NCI-H1048 (cell line): ENCODE results near the gene FBXO47.

ENCODE experiments used
- DNase-seq: peaks from one replicate; lab custom pipeline; 2025; lab: John Stamatoyannopoulos, UW

The FBXO47 gene

GRCh38 chr17:38904892-38905291 is 62.3 kb downstream of the FBXO47 start:
- no peak for DNase-seq

DNA sequence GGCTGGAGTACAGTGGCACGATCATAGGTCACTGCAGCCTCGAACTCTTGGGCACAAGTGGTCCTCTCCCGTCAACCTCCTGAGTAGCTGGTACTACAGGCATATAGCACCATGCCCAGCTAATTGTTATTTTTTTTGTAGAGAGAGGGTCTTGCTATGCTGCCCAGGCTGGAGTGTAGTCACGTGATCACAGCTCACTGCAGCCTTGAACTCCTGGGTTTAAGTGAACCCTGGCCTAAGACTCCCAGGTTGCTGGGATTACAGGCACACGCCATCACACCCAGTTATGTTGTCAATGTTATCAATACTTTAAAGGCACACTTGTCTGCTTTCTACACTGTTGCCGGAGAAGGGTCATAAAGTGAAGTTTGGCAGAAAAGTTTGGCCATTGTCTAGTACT is 63.8 kb downstream of the FBXO47 start:
- DNase-seq: no peak

DNA sequence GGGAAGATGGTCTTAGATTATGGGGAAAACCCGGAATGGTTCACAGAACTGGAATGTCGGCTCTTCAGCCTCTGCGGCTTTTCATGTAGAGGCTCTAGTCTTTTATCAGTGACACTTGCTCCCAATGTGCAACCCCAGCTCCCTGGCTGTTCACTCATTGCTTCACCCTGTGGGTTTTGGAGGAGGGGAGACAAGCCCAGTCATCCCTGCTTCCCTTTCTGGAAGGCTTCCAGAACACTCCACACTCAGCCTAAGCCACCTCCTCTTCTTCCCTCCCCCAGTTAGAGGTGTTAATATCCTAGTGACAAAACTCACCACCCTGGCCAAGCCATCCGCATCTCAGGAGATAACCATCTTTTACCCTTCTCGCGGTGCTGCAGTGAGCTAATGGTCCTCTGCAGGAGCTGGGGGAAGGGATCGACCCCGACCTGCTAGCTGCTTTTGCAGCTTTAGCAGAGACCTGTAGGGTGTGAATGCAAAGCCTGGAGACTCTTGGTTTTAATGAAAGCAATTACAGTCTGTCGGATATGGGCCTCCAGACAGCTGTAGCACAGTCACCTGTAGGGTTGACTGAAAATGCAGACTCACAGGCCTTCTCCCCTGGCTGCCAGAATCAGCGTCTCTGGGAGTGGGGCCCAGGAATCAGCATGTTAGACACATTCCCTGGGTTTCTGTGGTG is 66.1 kb downstream of the FBXO47 start:
- no peak for DNase-seq

GRCh38 chr17:38899421-38899820 is 67.8 kb downstream of the FBXO47 start:
- DNase-seq: no peak

- no peak for DNase-seq
Measured at GRCh38 chr17:38898812-38899348, 68.3 kb downstream of the FBXO47 start.

DNA sequence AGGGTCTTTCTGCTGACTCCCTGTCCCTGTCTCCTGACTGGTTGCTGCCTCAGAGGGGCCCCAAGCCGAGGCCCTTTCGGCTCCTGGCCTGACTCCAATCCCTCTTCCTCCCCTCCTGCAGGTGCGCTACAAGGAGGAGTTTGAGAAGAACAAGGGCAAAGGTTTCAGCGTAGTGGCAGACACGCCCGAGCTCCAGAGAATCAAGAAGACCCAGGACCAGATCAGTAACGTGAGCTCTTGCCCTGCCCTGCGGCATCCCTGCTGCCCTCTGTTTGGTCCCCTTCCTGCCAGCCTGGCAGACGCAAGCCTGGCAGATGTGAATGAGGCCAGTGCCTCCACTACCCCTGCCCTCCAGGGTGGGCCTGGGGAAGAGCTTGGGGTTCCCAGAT is 68.9 kb downstream of the FBXO47 start:
- DNase-seq: no peak

DNA sequence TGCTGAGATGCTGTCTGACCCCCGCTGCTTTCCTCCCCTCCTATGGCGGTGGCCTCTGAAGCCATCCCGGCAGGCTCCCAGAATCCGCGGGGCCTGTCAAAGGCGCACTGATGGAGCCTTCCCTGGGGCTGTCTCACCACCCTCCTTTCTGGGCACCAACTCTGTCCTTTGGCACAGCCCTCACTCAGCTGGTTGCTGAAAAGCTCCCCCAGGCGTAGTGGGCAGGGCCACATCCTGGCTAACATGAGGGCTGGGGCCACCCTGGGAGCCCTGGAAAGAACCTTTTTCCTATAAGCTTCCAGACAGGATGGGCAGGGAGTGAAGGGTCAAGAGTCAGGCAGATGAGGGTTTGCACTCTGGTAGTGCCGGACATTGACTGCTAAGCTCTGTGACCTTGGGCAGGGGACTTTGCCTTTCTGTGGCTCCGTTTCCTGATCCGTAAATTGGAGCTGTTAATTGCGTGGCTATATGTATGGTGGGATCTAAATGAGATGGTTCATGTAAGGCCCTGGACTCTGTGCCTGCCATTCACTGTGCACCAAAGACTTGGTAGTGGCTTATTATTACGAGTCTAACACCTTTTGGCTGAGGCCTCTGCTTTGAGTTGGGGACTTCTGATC is 69.4 kb downstream of the FBXO47 start:
- DNase-seq: no peak

DNA sequence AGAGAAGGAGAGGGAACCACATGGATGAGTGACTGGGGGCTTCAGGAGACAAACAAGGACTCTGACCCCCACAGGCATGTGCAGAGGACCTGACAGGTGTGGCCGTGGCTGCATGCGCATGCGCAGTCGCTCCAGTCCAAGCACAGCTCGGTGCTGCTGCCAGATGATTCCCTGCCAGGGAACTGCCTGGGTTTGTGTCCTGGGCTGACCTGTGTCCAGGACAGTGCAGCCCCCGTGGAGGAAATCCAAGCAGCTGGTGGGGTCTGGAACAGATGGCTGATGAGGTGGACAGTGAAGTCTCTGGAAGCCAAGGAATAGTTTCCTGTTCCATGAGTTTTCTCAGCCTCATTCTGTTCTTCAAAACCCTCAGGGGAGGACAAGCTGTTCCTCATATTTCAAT is 70.0 kb downstream of the FBXO47 start:
- no peak for DNase-seq

- no peak for DNase-seq
Measured at GRCh38 chr17:38896346-38896954, 70.8 kb downstream of the FBXO47 start.

DNA sequence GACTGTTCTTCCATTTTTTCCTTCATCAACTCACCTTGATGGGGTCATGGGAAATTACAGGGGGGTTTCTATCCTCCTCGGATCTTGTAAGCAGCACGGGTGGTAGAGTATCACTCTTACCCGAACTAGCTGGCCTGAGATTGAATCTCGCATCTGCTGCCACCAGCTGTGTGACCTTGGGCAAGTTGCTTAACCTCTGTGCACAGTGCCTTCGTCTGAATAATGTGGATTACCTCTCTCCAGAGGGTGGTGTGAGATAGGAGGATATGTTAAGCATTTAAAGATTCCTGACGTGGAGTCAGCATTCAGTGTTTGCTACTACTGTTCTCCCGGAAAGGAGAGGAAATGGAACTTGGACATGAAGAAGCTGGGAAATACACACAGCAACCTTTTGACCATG is 72.9 kb downstream of the FBXO47 start:
- no peak for DNase-seq

GRCh38 chr17:38893607-38894006 is 73.6 kb downstream of the FBXO47 start:
- DNase-seq: no peak

GRCh38 chr17:38893113-38893512 is 74.1 kb downstream of the FBXO47 start:
- DNase-seq: no peak

- no peak for DNase-seq
Measured at GRCh38 chr17:38892620-38893019, 74.6 kb downstream of the FBXO47 start.

- DNase-seq: no peak
Measured at GRCh38 chr17:38892083-38892482, 75.1 kb downstream of the FBXO47 start.

DNA sequence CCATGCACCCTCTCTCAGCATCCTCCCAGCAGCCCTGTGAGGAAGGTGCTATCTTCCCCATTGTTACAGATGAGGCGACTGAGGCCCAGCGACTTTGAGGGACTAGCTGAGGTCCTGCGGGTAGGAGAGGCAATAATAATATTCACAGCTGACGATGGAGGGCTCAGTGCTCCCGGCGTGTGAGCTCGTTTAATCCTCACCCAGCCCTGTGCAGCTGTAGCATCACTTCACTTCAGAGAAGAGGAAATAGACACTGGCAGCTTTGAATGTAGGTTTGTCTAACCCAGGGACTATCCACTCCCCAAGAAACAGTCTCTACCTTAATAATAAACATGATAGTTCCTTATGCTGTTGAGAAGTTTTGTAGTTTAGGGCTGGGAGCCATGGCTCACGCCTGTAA is 75.8 kb downstream of the FBXO47 start:
- no peak for DNase-seq

DNA sequence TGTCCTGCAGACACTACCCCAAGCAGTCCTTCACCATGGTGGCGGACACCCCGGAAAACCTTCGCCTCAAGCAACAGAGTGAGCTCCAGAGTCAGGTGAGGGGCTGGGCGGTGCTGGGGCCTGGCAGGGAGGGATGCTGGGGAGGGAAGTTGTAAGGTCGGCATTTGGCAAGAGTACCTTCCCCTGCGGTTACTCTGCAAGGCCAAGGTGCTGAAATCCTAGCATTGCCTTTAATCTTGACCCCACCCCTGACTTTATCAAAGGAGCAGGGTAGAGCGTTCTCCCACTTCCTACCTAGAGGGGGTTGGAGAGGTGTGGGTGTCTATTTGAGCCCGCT is 76.8 kb downstream of the FBXO47 start:
- DNase-seq: no peak

DNA sequence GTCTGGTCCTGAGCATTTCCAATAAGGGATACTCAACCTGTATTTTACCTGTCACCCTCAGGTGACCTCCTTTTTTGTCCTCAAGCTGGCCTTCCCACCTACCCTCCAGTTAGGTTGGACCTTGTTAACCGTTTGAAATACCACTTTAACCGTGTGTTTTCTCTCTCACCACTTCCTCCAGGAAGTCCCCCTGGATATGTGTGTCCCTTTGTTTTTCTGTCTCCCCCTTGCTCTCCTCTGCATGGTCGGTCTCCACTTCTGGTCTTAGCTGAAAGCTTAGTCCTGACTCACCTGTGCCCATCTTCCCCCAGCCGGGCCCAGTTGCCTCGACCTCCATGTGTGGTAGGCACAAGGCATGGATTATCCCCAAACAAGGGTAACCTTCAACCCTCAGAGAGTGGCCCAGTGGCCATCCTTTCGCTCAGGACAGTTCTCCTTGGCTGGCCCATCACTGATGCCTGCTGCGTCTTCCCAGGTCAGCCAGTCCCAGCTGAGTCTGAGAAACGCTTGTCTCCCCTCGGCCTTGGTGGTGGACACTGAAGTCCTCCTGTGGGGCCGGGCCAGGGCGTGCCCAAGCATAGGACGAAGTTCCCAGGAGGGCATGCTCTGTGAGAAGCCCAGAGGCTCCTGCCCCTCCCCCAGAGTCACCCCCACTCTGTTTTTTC is 77.3 kb downstream of the FBXO47 start:
- no peak for DNase-seq

DNA sequence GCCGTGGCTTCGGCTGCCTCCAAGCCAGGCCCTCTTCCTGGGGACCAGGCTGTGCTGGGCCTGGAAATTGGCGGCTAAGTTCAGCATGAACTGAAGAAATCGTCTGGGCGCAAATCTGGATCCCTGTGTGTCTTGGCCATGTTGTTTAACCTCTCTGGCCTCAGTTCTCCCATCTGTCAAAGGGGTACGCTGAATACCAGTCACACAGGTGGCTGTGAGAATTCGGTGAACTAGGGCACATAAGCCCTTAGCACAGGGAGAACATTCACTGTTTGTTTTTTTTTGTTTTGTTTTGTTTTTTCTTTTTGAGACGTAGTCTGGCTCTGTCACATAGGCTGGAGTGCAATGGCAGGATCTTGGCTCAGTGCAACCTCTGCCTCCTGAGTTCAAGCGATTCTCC is 78.4 kb downstream of the FBXO47 start:
- DNase-seq: no peak

DNA sequence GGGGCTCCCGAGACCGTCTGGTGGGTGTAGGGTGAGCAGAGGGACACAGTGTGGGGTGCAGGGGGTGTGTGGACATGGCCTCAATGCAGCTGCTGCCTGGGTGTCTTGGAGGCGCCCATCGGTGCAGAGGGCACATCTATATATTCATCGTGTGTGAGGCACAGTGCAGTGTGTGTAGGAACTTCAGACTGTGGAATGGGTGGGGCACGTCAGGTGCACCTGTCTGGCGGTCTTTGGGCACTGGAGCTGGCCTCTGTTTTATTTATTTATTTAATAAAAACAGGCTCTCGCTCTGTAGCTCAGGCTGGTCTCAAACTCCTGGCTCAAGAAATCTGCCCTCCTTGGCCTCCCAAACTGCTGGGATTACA is 80.6 kb downstream of the FBXO47 start:
- no peak for DNase-seq
